ENCODE data around the gene TAMM41. TPM values are rescaled to one million over a fixed set of nuclear protein-coding genes. Genes with fewer than 3 reads are reported as not detected.

Gene TAMM41
- total and polyA plus RNA-seq, 10 of the 15 experiments (the other 5 are each of a cell fraction or from before 2014, with no cell fraction given): 10.4 to 36.6 (median 18.3) TPM

DNA sequence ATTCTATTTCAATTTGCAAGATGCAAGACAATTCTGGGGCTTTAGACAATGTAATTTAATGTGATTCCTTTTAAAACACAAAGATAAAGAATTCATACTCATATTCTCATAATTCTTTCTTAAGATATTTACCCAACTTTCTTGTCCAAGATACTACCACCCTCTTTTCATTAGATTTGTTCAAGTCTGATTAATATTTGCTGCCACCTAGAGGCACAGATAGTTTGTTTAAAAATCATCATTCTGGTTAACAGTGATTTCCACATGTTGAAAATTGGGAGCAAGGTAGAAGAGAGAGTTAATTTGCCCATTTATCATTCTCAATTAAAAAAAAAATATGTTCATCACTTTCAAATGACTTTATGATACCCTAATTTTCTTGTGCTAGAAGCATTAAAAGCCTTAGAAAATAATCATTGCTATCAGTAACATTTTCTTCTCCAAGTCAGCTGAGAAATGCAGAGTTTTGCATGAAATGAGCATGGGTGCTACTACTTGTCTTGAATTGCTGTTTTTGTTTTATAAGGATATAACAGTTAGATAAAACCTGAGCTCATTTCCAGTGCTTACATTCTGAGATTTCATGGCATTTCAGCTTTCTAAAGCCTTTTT, 11.6 kb downstream of the TAMM41 start:
- Histone ChIP-seq H4K20me1 (ENCODE audit: control insufficient read depth, insufficient read depth) (no peaks in the 10 kb centered on the region; the same call in 1 of the 2 replicates), H3K79me2 (ENCODE audit: control insufficient read depth, insufficient read depth, low read length) (no peaks in the 10 kb centered on the region), H3K4me3 (no peak overlapping the region), H3K9ac (ENCODE audit: control insufficient read depth, insufficient read depth, low read length) (no peak overlapping the region), H3K9me3 (replicated peaks; ENCODE audit: control insufficient read depth, insufficient read depth, low read length) (peaks cover under 1% of the 10 kb centered on the region; the same call in 1 of the 3 replicates), H3K4me2 (ENCODE audit: control insufficient read depth, insufficient read depth) (no peak overlapping the region), H3K27me3 (replicated peaks in 1 of 2; ENCODE audit: control insufficient read depth in 2 of 2, insufficient read depth in 2 of 2, low read length in 1 of 2) (no peaks in the 10 kb centered on the region), H3K27ac (ENCODE audit: control insufficient read depth, insufficient read depth) (no peak overlapping the region), H3K36me3 (ENCODE audit: control insufficient read depth in 2 of 2, insufficient read depth in 2 of 2, low read length in 1 of 2) (peaks cover 0 to 23% of the 10 kb centered on the region in 2 experiments; a peak in 3 of 4 replicates), H3K4me1 (ENCODE audit: control insufficient read depth, insufficient read depth, low read length) (no peaks in the 10 kb centered on the region), H2AFZ (ENCODE audit: control insufficient read depth, low read depth, low read length) (no peak overlapping the region)
- ChIA-PET SMC1A (ENCODE audit: uncharacterized antibody, unreplicated experiment) (interaction anchor here (1.3 kb wide), 1 partner anchor 185 kb away, joined by 3 read pairs; no protein-coding TSS in a partner anchor), CTCF (interaction anchor here (0.7 to 2.7 kb wide), 5 partner anchors 9 to 605 kb away, joined by 3 to 20 read pairs (median 5); partner anchors contain the start of gene TAMM41), RAD21 (ENCODE audit: unreplicated experiment) (no interaction called here), POLR2A (no interaction called here)
- DNase-seq (ENCODE audit: low read depth, low spot score) (no peak), FAIRE-seq (no peak), ATAC-seq (0 out of 3 replicates have a peak, but pooled peaks have one; percentile 28)
- intact Hi-C loops (cut with micrococcal nuclease; ENCODE audit: unreplicated experiment) (no loop called here), in situ Hi-C loops (cut with MboI) (no loop called here)
- TF ChIP-seq RAD21 (IDR thresholded peaks at IDR 0.05; ENCODE audit: insufficient read depth, low read depth, low read length) (peak; percentile 42), CTCF (IDR thresholded peaks at IDR 0.05 in 2 of 3, conservative IDR thresholded peaks at IDR 0.05 in 1 of 3; ENCODE audit: control insufficient read depth in 2 of 3, extremely low read depth in 1 of 3, insufficient read depth in 1 of 3, low read depth in 3 of 3, low read length in 3 of 3) (peak; percentile 13 to 45 (median 42); a peak in 5 of 6 replicates), MXI1 (IDR thresholded peaks at IDR 0.05; ENCODE audit: low read depth, low read length) (no peak), HDAC2 (IDR thresholded peaks at IDR 0.05) (no peak)
- TF ChIP-seq, protein P1, sequence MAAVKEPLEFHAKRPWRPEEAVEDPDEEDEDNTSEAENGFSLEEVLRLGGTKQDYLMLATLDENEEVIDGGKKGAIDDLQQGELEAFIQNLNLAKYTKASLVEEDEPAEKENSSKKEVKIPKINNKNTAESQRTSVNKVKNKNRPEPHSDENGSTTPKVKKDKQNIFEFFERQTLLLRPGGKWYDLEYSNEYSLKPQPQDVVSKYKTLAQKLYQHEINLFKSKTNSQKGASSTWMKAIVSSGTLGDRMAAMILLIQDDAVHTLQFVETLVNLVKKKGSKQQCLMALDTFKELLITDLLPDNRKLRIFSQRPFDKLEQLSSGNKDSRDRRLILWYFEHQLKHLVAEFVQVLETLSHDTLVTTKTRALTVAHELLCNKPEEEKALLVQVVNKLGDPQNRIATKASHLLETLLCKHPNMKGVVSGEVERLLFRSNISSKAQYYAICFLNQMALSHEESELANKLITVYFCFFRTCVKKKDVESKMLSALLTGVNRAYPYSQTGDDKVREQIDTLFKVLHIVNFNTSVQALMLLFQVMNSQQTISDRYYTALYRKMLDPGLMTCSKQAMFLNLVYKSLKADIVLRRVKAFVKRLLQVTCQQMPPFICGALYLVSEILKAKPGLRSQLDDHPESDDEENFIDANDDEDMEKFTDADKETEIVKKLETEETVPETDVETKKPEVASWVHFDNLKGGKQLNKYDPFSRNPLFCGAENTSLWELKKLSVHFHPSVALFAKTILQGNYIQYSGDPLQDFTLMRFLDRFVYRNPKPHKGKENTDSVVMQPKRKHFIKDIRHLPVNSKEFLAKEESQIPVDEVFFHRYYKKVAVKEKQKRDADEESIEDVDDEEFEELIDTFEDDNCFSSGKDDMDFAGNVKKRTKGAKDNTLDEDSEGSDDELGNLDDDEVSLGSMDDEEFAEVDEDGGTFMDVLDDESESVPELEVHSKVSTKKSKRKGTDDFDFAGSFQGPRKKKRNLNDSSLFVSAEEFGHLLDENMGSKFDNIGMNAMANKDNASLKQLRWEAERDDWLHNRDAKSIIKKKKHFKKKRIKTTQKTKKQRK (IDR thresholded peaks at IDR 0.05; ENCODE audit: low read depth, low read length): no peak
- BruUV-seq (replicated peaks): no TSS peak

All from GM12878 (cell line).